Activated CD4-positive, alpha-beta T cell treated with anti-CD3 and anti-CD28 coated beads, Interleukin-2, amount 50 U/mL, for 1 hour (primary cell): ENCODE data around the gene ERVH48-1.
"Not testable (repeated sequence)": the region's sequence is repeated elsewhere in the genome, so short reads cannot be mapped to it uniquely, and the experiment has no call there.

Source experiments
- DNase-seq: peaks from one replicate; pipeline ENCODE4 v3.0.0-alpha.2; 2020

ERVH48-1 gene

GRCh38 chr21:42938606-42938995 is 13.2 kb upstream of the ERVH48-1 start:
- not testable (repeated sequence) for DNase-seq

DNA sequence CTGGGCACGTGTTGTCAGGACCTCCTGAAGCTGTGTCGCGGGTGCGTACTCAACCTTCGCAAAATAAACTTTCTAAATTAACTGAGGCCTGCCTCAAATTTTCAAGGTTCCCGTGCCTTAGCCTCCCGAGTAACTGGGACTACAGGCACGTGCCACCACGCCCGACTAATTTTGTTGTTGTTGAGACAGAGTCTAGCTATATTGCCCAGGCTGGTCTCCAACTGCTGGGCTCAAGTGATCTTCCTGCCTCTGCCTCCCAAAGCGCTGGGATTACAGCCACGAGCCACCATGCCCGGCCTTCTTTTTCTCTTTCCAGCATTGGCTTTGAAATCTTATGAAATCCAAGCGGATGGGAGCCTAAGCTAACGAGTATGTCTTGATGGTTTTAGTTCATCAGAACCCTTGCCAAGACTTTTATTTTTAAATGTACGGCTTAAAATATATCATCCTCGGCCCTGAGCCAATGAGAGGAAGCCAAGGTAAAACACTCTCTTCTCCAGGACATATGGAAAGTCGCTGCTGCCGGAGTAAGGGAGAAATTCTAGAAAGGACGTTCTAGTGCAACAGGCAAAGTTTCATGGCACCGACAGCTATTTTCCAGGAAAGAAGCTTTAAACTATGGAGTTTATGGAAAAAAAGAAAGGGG is 12.7 kb upstream of the ERVH48-1 start:
- DNase-seq, result no peak

DNA sequence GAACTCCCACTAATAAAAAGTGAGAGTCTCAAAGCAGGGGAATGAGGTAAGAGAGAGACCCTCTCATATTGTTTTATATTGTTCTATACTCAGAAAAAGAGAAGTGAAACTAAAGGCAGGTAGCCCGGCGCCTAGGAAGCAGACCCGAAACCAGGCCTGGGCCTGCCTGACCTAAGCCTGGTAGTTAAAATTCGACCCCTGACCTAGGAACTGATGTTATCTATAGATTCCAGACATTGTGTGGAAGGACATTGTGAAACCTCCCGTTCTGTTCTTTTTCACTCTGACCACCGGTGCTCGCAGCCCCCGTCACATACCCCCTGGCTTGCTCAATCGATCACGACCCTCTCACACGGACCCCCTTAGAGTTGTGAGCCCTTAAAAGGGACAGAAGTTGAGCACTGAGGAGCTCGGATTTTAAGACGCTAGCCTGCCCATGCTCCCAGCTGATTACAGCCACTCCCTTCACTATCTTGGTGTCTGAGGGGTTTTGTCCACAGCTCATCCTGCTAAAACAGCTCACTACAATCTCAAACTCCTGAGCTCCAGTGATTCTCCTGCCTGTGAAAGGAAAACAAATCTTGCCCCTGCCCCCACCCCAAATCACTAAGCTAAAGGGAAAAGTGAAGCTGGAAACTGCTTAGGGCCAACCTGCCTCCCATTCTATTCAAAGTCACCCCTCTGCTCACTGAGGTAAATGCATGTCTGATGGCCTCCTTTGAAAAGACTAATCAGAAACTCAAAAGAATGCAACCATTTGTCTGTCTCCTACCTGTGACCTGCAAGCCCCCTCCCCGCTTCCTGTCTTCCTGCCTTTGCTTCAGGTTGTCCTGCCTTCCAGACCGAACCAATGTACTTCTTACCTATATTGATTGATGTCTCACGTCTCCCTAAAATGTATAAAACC is 11.9 kb upstream of the ERVH48-1 start:
- not testable (repeated sequence) for DNase-seq

- not testable (repeated sequence) for DNase-seq
These were observed 10.9 kb upstream of the ERVH48-1 start for GRCh38 chr21:42936360-42936759.

GRCh38 chr21:42933973-42934372 is 8.5 kb upstream of the ERVH48-1 start:
- not testable (repeated sequence) for DNase-seq

DNA sequence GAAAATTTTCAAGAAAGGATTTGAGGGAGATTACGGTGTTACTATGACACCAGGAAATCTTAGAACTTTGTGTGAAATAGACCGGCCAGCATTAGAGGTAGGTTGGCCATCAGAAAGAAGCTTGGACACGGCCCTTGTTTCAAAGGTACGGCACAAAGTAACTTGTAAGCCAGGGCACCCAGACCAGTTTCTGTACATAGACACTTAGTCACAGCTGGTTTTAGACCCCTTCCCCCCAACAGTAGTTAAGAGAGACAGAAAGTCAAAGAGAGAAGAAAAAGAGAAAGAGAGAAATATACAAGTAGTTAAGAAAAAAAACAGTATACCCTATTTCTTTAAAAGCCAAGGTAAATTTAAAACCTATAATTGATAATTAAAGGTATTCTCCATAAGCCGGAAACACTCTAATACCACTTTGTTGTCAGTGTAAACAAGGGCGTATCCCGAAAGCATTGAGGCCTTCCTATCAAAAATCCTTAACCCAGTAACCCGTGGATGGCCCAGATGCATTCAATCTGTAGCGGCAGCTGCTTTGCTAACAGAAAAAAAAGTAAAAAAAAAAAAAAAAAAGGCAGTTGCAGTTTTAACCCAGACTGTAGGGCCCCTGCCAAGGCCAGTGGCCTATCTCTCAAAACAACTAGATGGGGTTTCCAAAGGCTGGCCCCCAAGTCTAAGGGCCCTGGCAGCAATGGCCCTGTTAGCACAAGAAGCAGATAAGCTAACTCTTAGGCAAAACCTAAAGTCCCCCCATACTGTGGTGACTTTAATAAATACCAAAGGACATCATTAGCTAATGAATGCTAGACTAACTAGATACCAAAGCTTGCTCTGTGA is 7.9 kb upstream of the ERVH48-1 start:
- not testable (repeated sequence) for DNase-seq

- not testable (repeated sequence) for DNase-seq
These were observed 7.1 kb upstream of the ERVH48-1 start for GRCh38 chr21:42932378-42933136.

DNA sequence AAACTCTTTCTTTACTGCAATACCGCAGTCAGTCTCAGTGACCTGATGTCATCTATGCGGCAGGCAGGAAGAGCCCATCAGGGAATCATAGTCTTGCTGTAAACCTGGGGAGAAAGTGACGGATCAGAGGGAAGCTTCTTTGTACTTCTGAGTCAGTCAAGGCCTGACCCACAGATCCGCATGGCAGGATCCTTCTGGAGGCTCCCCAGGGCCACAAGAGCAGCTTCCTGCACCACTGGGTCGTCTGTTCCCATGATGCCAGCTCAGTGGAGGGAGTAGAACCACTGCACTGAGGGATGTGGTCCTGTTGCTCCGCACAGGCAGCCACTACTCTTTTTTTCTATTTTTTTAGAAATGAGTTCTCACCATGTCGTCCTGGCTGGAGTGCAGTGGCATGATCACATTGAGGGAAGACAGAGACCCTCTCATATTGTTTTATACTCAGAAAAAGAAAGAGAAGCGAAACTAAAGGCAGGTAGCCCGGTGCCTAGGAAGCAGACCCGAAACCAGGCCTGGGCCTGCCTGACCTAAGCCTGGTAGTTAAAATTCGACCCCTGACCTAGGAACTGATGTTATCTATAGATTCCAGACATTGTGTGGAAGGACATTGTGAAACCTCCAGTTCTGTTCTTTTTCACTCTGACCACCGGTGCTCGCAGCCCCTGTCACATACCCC is 6.3 kb upstream of the ERVH48-1 start:
- no peak for DNase-seq

GRCh38 chr21:42929969-42930368 is 4.5 kb upstream of the ERVH48-1 start:
- no peak for DNase-seq

- not testable (repeated sequence) for DNase-seq
These were observed 2.2 kb upstream of the ERVH48-1 start for GRCh38 chr21:42927474-42928200.

GRCh38 chr21:42924433-42924751 is 1.0 kb downstream of the ERVH48-1 start:
- DNase-seq, result no peak

DNA sequence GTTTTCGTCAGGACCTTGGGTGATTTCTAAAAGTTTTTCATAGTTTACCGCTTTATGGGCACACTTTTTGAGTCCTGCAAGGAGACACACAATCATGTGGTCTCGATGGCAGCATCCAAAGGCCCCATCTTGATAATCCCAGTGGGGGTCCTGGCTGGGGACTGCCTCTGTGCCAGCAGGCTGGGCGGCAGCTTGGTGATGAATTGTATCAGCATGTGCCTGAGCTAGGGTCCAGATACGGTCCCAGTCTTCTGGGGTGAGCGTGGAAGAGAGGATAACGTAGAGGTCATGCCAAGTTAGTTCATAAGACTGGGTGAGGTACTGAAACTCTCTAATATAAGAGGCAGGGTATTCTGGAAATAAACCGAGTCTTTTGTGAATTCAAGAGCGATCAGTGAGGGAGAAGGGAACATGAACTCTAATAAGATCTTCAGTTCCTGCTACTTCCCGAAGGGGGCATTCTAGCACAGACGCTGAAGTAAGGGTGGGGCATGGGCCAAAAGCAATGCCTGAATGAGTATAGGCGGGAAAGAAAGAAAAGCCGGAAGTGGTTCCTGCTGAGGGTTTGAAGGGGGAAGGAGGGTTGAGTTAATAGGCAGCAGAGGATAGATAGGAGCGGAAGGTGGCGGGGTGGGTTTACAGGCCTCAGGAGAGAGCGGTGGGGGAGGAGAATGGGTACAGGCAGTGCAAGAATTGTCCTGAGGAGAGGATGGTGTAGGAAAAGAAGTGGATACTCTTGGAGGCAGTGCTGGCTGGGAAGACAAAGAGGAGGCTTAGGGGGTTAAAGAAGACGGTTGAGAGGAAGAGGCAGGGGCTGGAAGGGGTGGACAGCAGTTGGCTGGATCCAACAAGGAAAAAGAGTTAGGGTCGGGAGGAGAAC is 1.6 kb downstream of the ERVH48-1 start:
- DNase-seq, result peak; percentile 51

GRCh38 chr21:42922918-42923317 is 2.5 kb downstream of the ERVH48-1 start:
- no peak for DNase-seq

DNA sequence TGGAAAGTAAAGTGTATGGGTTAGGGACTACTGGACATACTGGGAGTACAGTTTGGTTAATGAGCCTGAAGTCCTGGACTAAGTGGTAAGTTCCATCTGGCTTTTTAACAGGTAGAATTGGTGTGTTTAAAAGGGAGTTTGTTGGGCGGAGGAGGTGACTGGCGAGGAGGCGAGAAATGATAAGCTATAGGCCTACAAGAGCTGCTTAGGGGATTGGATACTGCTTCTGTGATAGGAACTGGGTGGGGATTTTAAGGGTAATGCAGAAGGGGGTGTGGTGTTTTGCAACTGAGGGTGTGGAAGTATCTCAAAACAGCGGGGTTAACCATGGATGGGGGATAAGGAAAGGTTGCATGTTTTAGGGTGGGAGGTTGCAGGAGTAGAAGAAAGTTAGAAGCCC is 3.5 kb downstream of the ERVH48-1 start:
- no peak for DNase-seq

GRCh38 chr21:42918291-42918690 is 7.1 kb downstream of the ERVH48-1 start:
- no peak for DNase-seq

DNA sequence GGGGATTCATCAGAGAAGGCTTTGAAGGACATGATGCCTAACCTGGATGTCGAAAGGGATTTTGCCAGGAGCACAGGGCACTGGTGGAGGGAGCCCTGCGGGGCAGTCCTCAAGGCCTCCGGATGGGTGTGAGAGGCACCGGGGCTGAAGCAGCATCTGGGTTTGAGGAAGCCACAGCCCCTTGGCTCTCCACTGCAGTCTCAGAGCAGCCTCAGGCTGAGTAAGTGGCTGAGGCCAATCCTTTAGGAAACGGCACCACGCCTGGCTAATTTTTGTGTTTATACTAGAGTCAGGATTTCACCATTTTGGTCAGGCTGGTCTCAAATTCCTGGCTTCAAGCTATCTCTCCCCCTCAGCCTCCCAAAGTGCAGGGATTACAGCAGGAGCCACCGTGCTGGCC is 12.0 kb downstream of the ERVH48-1 start:
- no peak for DNase-seq

GRCh38 chr21:42911920-42912319 is 13.5 kb downstream of the ERVH48-1 start:
- not testable (repeated sequence) for DNase-seq

DNA sequence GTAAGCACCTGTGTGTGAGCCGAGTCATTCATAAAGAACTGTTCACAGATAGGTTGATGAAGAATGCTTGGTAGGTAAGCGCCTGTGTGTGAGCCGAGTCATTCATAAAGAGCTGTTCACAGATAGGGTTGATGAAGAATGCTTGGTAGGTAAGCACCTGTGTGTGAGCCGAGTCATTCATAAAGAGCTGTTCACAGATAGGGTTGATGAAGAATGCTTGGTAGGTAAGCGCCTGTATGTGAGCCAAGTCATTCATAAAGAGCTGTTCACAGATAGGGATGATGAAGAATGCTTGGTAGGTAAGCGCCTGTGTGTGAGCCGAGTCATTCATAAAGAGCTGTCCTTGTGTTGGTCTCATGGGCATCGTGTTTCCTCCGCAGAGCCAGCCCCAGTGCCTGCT is 16.9 kb downstream of the ERVH48-1 start:
- not testable (repeated sequence) for DNase-seq

DNA sequence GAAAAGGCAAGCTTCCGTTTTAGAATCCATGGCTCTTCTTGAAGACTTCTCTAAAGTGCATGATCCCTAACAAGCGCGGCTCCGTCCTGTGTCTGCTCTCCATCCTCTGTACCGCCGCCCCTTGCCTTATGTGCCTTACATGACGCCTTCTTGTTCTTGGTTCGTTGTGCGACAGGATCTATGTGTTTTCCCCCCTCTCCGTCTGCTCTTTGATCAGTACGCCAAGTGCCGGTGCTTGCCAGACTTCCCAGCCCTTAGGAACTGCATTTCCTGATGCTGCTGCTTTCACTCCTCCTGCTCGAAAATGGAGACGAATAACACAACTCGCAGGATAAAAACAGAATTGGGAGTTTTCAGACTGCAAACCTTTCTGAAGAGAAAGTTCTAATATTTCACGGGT is 19.2 kb downstream of the ERVH48-1 start:
- DNase-seq, result no peak

GRCh38 chr21:42905195-42905594 is 20.2 kb downstream of the ERVH48-1 start:
- DNase-seq, result no peak
